ENCODE data around the gene PON2. TPM values are rescaled to one million over a fixed set of nuclear protein-coding genes. Genes with fewer than 3 reads are reported as not detected.

PON2 gene
- polyA plus RNA-seq, 1 of the 3 experiments (the other 2 are of a cell fraction): 125 TPM

DNA sequence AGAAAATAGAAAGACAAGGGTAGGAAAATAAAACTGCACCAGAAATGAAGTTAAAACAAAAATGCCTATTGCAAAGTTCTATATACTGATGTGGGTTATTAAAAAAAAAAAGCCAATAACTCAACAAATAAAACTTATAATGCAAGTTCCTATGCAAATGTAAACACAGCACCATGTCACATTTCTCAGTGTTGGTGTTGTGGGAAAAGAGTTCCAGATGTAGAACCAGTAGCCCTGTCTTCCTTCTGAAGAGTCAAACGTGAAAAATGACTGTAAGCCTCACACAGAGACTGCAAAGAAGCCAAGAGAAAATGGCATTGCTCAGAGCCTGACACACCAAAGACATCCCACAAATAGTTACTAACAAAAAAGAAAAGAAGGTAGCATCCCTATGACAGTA is 10.1 kb downstream of the PON2 start:
- TF ChIP-seq, protein P1, sequence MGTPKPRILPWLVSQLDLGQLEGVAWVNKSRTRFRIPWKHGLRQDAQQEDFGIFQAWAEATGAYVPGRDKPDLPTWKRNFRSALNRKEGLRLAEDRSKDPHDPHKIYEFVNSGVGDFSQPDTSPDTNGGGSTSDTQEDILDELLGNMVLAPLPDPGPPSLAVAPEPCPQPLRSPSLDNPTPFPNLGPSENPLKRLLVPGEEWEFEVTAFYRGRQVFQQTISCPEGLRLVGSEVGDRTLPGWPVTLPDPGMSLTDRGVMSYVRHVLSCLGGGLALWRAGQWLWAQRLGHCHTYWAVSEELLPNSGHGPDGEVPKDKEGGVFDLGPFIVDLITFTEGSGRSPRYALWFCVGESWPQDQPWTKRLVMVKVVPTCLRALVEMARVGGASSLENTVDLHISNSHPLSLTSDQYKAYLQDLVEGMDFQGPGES (IDR thresholded peaks at IDR 0.05; ENCODE audit: low read depth, low read length): no peak
- TF ChIP-seq SIN3A (IDR thresholded peaks at IDR 0.05; ENCODE audit: borderline replicate concordance, low read depth, low read length) (no peak), TEAD4 (IDR thresholded peaks at IDR 0.05; ENCODE audit: borderline replicate concordance, insufficient read depth) (no peak), EZH2phosphoT487 (IDR thresholded peaks at IDR 0.05; ENCODE audit: borderline replicate concordance, low read depth) (no peak), RCOR1 (IDR thresholded peaks at IDR 0.05; ENCODE audit: low read length) (no peak), NRF1 (IDR thresholded peaks at IDR 0.05; ENCODE audit: low read depth, low read length) (no peak), MXI1 (IDR thresholded peaks at IDR 0.05; ENCODE audit: low read depth, low read length) (no peak), FOXJ3 (CRISPR knock-in tag; IDR thresholded peaks at IDR 0.05) (no peak), POLR2AphosphoS5 (IDR thresholded peaks at IDR 0.05; ENCODE audit: low read depth, low read length) (no peak), EP300 (IDR thresholded peaks at IDR 0.05; ENCODE audit: borderline replicate concordance in 1 of 2, low read depth in 1 of 2, low read length in 1 of 2) (no peak), GABPA (IDR thresholded peaks at IDR 0.05; ENCODE audit: low read depth) (no peak), FOXM1 (IDR thresholded peaks at IDR 0.05; ENCODE audit: low read depth) (no peak)
- TF ChIP-seq, protein P2, sequence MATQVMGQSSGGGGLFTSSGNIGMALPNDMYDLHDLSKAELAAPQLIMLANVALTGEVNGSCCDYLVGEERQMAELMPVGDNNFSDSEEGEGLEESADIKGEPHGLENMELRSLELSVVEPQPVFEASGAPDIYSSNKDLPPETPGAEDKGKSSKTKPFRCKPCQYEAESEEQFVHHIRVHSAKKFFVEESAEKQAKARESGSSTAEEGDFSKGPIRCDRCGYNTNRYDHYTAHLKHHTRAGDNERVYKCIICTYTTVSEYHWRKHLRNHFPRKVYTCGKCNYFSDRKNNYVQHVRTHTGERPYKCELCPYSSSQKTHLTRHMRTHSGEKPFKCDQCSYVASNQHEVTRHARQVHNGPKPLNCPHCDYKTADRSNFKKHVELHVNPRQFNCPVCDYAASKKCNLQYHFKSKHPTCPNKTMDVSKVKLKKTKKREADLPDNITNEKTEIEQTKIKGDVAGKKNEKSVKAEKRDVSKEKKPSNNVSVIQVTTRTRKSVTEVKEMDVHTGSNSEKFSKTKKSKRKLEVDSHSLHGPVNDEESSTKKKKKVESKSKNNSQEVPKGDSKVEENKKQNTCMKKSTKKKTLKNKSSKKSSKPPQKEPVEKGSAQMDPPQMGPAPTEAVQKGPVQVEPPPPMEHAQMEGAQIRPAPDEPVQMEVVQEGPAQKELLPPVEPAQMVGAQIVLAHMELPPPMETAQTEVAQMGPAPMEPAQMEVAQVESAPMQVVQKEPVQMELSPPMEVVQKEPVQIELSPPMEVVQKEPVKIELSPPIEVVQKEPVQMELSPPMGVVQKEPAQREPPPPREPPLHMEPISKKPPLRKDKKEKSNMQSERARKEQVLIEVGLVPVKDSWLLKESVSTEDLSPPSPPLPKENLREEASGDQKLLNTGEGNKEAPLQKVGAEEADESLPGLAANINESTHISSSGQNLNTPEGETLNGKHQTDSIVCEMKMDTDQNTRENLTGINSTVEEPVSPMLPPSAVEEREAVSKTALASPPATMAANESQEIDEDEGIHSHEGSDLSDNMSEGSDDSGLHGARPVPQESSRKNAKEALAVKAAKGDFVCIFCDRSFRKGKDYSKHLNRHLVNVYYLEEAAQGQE (IDR thresholded peaks at IDR 0.05; ENCODE audit: low read depth, low read length): no peak
- TF ChIP-seq, protein P3, sequence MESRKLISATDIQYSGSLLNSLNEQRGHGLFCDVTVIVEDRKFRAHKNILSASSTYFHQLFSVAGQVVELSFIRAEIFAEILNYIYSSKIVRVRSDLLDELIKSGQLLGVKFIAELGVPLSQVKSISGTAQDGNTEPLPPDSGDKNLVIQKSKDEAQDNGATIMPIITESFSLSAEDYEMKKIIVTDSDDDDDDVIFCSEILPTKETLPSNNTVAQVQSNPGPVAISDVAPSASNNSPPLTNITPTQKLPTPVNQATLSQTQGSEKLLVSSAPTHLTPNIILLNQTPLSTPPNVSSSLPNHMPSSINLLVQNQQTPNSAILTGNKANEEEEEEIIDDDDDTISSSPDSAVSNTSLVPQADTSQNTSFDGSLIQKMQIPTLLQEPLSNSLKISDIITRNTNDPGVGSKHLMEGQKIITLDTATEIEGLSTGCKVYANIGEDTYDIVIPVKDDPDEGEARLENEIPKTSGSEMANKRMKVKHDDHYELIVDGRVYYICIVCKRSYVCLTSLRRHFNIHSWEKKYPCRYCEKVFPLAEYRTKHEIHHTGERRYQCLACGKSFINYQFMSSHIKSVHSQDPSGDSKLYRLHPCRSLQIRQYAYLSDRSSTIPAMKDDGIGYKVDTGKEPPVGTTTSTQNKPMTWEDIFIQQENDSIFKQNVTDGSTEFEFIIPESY (IDR thresholded peaks at IDR 0.05; ENCODE audit: borderline replicate concordance, low read depth): no peak
- TF ChIP-seq, protein P4, sequence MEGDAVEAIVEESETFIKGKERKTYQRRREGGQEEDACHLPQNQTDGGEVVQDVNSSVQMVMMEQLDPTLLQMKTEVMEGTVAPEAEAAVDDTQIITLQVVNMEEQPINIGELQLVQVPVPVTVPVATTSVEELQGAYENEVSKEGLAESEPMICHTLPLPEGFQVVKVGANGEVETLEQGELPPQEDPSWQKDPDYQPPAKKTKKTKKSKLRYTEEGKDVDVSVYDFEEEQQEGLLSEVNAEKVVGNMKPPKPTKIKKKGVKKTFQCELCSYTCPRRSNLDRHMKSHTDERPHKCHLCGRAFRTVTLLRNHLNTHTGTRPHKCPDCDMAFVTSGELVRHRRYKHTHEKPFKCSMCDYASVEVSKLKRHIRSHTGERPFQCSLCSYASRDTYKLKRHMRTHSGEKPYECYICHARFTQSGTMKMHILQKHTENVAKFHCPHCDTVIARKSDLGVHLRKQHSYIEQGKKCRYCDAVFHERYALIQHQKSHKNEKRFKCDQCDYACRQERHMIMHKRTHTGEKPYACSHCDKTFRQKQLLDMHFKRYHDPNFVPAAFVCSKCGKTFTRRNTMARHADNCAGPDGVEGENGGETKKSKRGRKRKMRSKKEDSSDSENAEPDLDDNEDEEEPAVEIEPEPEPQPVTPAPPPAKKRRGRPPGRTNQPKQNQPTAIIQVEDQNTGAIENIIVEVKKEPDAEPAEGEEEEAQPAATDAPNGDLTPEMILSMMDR (IDR thresholded peaks at IDR 0.05): no peak
- DNase-seq: no peak
- H3K4me1 ChIP-seq (ENCODE audit: control insufficient read depth in 1 of 2, insufficient read depth in 2 of 2, low read depth in 1 of 2, low read length in 1 of 2): peaks cover 0 to 7% of the 10 kb centered on the region in 2 experiments; a peak in 2 of 4 replicates
- H3K9me3 ChIP-seq: no peaks in the 10 kb centered on the region
- no peak overlapping the region for H2AFZ ChIP-seq (ENCODE audit: low read depth)
- H3K79me2 ChIP-seq (ENCODE audit: insufficient read depth): peaks cover 42% of the 10 kb centered on the region; the same call in 1 of the 2 replicates
- H3K9ac ChIP-seq: no peak overlapping the region
- POLR2A ChIA-PET: no interaction called here
- CTCF ChIA-PET: no interaction called here
- no peak overlapping the region for H3K4me3 ChIP-seq (ENCODE audit: low read depth in 2 of 2, low read length in 1 of 2)
- H3K27ac ChIP-seq (ENCODE audit: low read depth in 2 of 2, low read length in 1 of 2): no peak overlapping the region
- no peaks in the 10 kb centered on the region for H3K27me3 ChIP-seq (ENCODE audit: insufficient read depth)
- H3F3A ChIP-seq (replicated peaks; ENCODE audit: insufficient read depth): peaks cover 6% of the 10 kb centered on the region
- 75% methylated on average over 1 of the region's 1 CpG for WGBS (ENCODE audit: low lambda C conversion rate)
- no peaks in the 10 kb centered on the region for H3K9me2 ChIP-seq
- H4K20me1 ChIP-seq (ENCODE audit: insufficient read depth): no peaks in the 10 kb centered on the region
- no peak overlapping the region for H3K4me2 ChIP-seq
- peaks cover 24 to 30% of the 10 kb centered on the region in 2 experiments for H3K36me3 ChIP-seq (replicated peaks in 1 of 2; ENCODE audit: control insufficient read depth in 1 of 2, insufficient read depth in 2 of 2, low read length in 1 of 2)
